Glutamatergic neuron (in vitro differentiated cells): Measurements from ENCODE around the gene MNAT1. TPM values are rescaled to one million over a fixed set of nuclear protein-coding genes. Genes with fewer than 3 reads are reported as not detected.

ENCODE experiments used
- DNase-seq: peaks from one replicate; pipeline ENCODE4 v3.0.0; 2022
- H3K27ac Mint-ChIP-seq: one replicate; pipeline ENCODE4 v1.8.0; 2020; ENCODE audit warnings: mild to moderate bottlenecking, mixed read lengths, inconsistent platforms; ENCODE audit not compliant: unreplicated experiment
- H3K27me3 Mint-ChIP-seq: one replicate; pipeline ENCODE4 v1.8.0; 2020; ENCODE audit warnings: mild to moderate bottlenecking, moderate library complexity, mixed read lengths, inconsistent platforms; ENCODE audit not compliant: unreplicated experiment
- H3K36me3 Mint-ChIP-seq: one replicate; pipeline ENCODE4 v1.8.0; 2020; ENCODE audit warnings: mild to moderate bottlenecking, mixed read lengths, inconsistent platforms; ENCODE audit not compliant: unreplicated experiment
- H3K4me1 Mint-ChIP-seq: one replicate; pipeline ENCODE4 v1.8.0; 2020; ENCODE audit warnings: mild to moderate bottlenecking, low read depth, mixed read lengths, inconsistent platforms; ENCODE audit not compliant: unreplicated experiment
- H3K4me3 Mint-ChIP-seq: one replicate; pipeline ENCODE4 v1.8.0; 2020; ENCODE audit warnings: mild to moderate bottlenecking, mixed read lengths, inconsistent platforms; ENCODE audit not compliant: unreplicated experiment
- H3K9me3 Mint-ChIP-seq: one replicate; pipeline ENCODE4 v1.8.0; 2020; ENCODE audit warnings: mild to moderate bottlenecking, moderate library complexity, mixed read lengths, inconsistent platforms; ENCODE audit not compliant: unreplicated experiment
- CTCF ChIP-seq: fragments of 200-600 bp; sonication (generic); IDR thresholded peaks from one replicate; pipeline ENCODE4 v1.5.0; 2021; ENCODE audit not compliant: partially characterized antibody, unreplicated experiment
- total RNA-seq: library from RNA; stranded (reverse); fragmentation: NEBNext Ultra II Directional; extraction: Animal tissue kit (Norgen Biotek cat#: 25700); gene quantifications from one replicate; pipeline ENCODE4 v1.2.1, GENCODE V29; 2021; ENCODE audit not compliant: unreplicated experiment

The MNAT1 gene
- total RNA-seq, 1 donor from 2014 or later, result 45.2 TPM

- no peak overlapping the region for H3K4me3 Mint-ChIP-seq
- no peaks in the 10 kb centered on the region for H3K27me3 Mint-ChIP-seq
- no peaks in the 10 kb centered on the region for H3K4me1 Mint-ChIP-seq
- no peak for DNase-seq
- no peaks in the 10 kb centered on the region for H3K36me3 Mint-ChIP-seq
- peaks cover 3% of the 10 kb centered on the region for H3K9me3 Mint-ChIP-seq
- no peak for TF ChIP-seq CTCF
- H3K27ac Mint-ChIP-seq, result no peak overlapping the region
These were observed 159.3 kb downstream of the MNAT1 start for GRCh38 chr14:60893911-60894310.

- TF ChIP-seq CTCF, result no peak
- Mint-ChIP-seq H3K4me1 (peaks cover 5% of the 10 kb centered on the region), H3K4me3 (no peak overlapping the region)
These were observed 169.8 kb downstream of the MNAT1 start for GRCh38 chr14:60904381-60904780.

GRCh38 chr14:60905923-60906322 is 171.4 kb downstream of the MNAT1 start:
- H3K9me3 Mint-ChIP-seq, result no peaks in the 10 kb centered on the region
- DNase-seq, result no peak
- no peak overlapping the region for H3K27ac Mint-ChIP-seq
- no peak for TF ChIP-seq CTCF
- no peak overlapping the region for H3K4me3 Mint-ChIP-seq
- H3K27me3 Mint-ChIP-seq, result no peaks in the 10 kb centered on the region
- H3K36me3 Mint-ChIP-seq, result no peaks in the 10 kb centered on the region
- H3K4me1 Mint-ChIP-seq, result peaks cover 5% of the 10 kb centered on the region

More at GRCh38 chr14:60904381-60904780, 169.8 kb downstream of the MNAT1 start:
- Mint-ChIP-seq H3K36me3 (no peaks in the 10 kb centered on the region), H3K9me3 (no peaks in the 10 kb centered on the region), H3K27ac (peak overlapping the region; percentile 31), H3K27me3 (no peaks in the 10 kb centered on the region)
- DNase-seq, result no peak

GRCh38 chr14:60915781-60916180 is 181.2 kb downstream of the MNAT1 start:
- Mint-ChIP-seq H3K27me3 (peaks cover 1% of the 10 kb centered on the region), H3K4me1 (no peaks in the 10 kb centered on the region), H3K27ac (no peak overlapping the region), H3K9me3 (peaks cover 2% of the 10 kb centered on the region), H3K36me3 (peaks cover 4% of the 10 kb centered on the region), H3K4me3 (no peak overlapping the region)
- TF ChIP-seq CTCF, result no peak
- no peak for DNase-seq

- no peak overlapping the region for H3K4me3 Mint-ChIP-seq
- no peaks in the 10 kb centered on the region for H3K27me3 Mint-ChIP-seq
- DNase-seq, result no peak
- H3K4me1 Mint-ChIP-seq, result no peaks in the 10 kb centered on the region
- H3K9me3 Mint-ChIP-seq, result no peaks in the 10 kb centered on the region
- no peak overlapping the region for H3K27ac Mint-ChIP-seq
- H3K36me3 Mint-ChIP-seq, result no peaks in the 10 kb centered on the region
- TF ChIP-seq CTCF, result no peak
These were observed 187.5 kb downstream of the MNAT1 start for GRCh38 chr14:60922050-60922449.
